H9 (cell line): Measurements from ENCODE around the gene PGM2. TPM values are rescaled to one million over a fixed set of nuclear protein-coding genes. Genes with fewer than 3 reads are reported as not detected.

Experiments used
- DNase-seq: peaks from one replicate; pipeline ENCODE4 v3.0.0-alpha.2; 2017
- H2AFZ ChIP-seq: one replicate; pipeline ENCODE4 v1.6.1; 2013; ENCODE audit warnings: mild to moderate bottlenecking, low read length, control low read depth, moderate library complexity
- H2AK5ac ChIP-seq: 2 replicates; pipeline ENCODE4 v1.6.1; 2013; ENCODE audit warnings: low read length, control low read depth, mixed read lengths; ENCODE audit not compliant: insufficient read length
- H2BK120ac ChIP-seq: one replicate; pipeline ENCODE4 v1.6.1; 2013; ENCODE audit warnings: low read depth, mild to moderate bottlenecking, low read length, control low read depth, inconsistent platforms; ENCODE audit not compliant: poor library complexity, severe bottlenecking
- H2BK12ac ChIP-seq: 2 replicates; pipeline ENCODE4 v1.6.1; 2013; ENCODE audit warnings: low read length, control low read depth, mixed read lengths, low read depth; ENCODE audit not compliant: insufficient read length
- H2BK15ac ChIP-seq: 2 replicates; pipeline ENCODE4 v1.6.1; 2013; ENCODE audit warnings: low read depth, low read length, control low read depth
- H2BK20ac ChIP-seq: one replicate; pipeline ENCODE4 v1.6.1; 2013; ENCODE audit warnings: low read depth, mild to moderate bottlenecking, low read length, control low read depth, inconsistent platforms; ENCODE audit not compliant: poor library complexity, severe bottlenecking
- H2BK5ac ChIP-seq: 2 replicates; pipeline ENCODE4 v1.6.1; 2013; ENCODE audit warnings: low read length, control low read depth, mixed read lengths; ENCODE audit not compliant: insufficient read length
- H3K14ac ChIP-seq: 2 replicates; pipeline ENCODE4 v1.6.1; 2013; ENCODE audit warnings: low read length, control low read depth; ENCODE audit not compliant: insufficient read depth
- H3K18ac ChIP-seq: 2 replicates; pipeline ENCODE4 v1.6.1; 2013; ENCODE audit warnings: low read depth, mild to moderate bottlenecking, mixed read lengths, low read length, control low read depth; ENCODE audit not compliant: insufficient read length
- H3K23ac ChIP-seq: 2 replicates; pipeline ENCODE4 v1.6.1; 2013; ENCODE audit warnings: low read length, control low read depth, mixed read lengths, low read depth; ENCODE audit not compliant: insufficient read length
- H3K23me2 ChIP-seq: 2 replicates; pipeline ENCODE4 v1.6.1; 2013; ENCODE audit warnings: low read depth, mild to moderate bottlenecking, mixed read lengths, low read length, control low read depth; ENCODE audit not compliant: insufficient read length, poor library complexity, severe bottlenecking
- H3K27ac ChIP-seq: 2 replicates; pipeline ENCODE4 v1.5.1; 2013; ENCODE audit warnings: low read length, control low read depth, mixed read lengths, low read depth; ENCODE audit not compliant: insufficient read length
- H3K27me3 ChIP-seq: 2 replicates; pipeline ENCODE4 v1.6.1; 2013; ENCODE audit warnings: low read length, control low read depth, inconsistent platforms; ENCODE audit not compliant: insufficient read depth
- H3K4ac ChIP-seq: 2 replicates; pipeline ENCODE4 v1.6.1; 2013; ENCODE audit warnings: low read depth, mild to moderate bottlenecking, control low read depth, inconsistent platforms, low read length, moderate library complexity
- H3K4me1 ChIP-seq: 2 replicates; pipeline ENCODE4 v1.6.1; 2013; ENCODE audit warnings: low read length, control low read depth, inconsistent platforms; ENCODE audit not compliant: insufficient read depth
- H3K4me2 ChIP-seq: 2 replicates; pipeline ENCODE4 v1.6.1; 2013; ENCODE audit warnings: low read length, control low read depth, mixed read lengths; ENCODE audit not compliant: insufficient read length, insufficient read depth
- H3K56ac ChIP-seq: 2 replicates; pipeline ENCODE4 v1.6.1; 2013; ENCODE audit warnings: low read depth, mild to moderate bottlenecking, mixed read lengths, low read length, control low read depth; ENCODE audit not compliant: insufficient read length
- H3K79me1 ChIP-seq: 2 replicates; pipeline ENCODE4 v1.6.1; 2013; ENCODE audit warnings: low read depth, mild to moderate bottlenecking, moderate library complexity, low read length, control low read depth, inconsistent platforms; ENCODE audit not compliant: insufficient read depth, poor library complexity, severe bottlenecking
- H3K79me2 ChIP-seq: 2 replicates; pipeline ENCODE4 v1.6.1; 2013; ENCODE audit warnings: low read length, control low read depth, inconsistent platforms; ENCODE audit not compliant: insufficient read depth
- H3K9ac ChIP-seq: 2 replicates; pipeline ENCODE4 v1.6.1; 2013; ENCODE audit warnings: low read length, control low read depth, mixed read lengths; ENCODE audit not compliant: insufficient read length; ENCODE audit errors: extremely low read depth
- H3K9me3 ChIP-seq: one replicate; pipeline ENCODE4 v1.6.1; 2013; ENCODE audit warnings: low read depth, low read length, inconsistent platforms; ENCODE audit not compliant: control insufficient read depth
- H3T11ph ChIP-seq: one replicate; pipeline ENCODE4 v1.6.1; 2013; ENCODE audit warnings: mild to moderate bottlenecking, low read length, control low read depth, inconsistent platforms
- H4K20me1 ChIP-seq: one replicate; pipeline ENCODE4 v1.6.1; 2013; ENCODE audit not compliant: control insufficient read depth, insufficient read length, insufficient read depth
- H4K5ac ChIP-seq: 2 replicates; pipeline ENCODE4 v1.6.1; 2013; ENCODE audit warnings: low read depth, mild to moderate bottlenecking, mixed read lengths, low read length, control low read depth; ENCODE audit not compliant: insufficient read length
- H4K8ac ChIP-seq: replicated peaks from 2 replicates; pipeline ENCODE4 v1.6.1; 2013; ENCODE audit warnings: low read length, control low read depth, mixed read lengths, low read depth; ENCODE audit not compliant: insufficient read length
- H4K91ac ChIP-seq: 2 replicates; pipeline ENCODE4 v1.6.1; 2013; ENCODE audit warnings: low read depth, mild to moderate bottlenecking, moderate library complexity, mixed read lengths, low read length, control low read depth; ENCODE audit not compliant: insufficient read length
- H3K27ac Mint-ChIP-seq, 3 experiments: 2 replicates in 2 of 3; 3 replicates in 1 of 3; pipeline ENCODE4 v1.8.0; 2020 to 2021; ENCODE audit warnings: mixed read lengths in 3 of 3, mild to moderate bottlenecking in 1 of 3, moderate library complexity in 1 of 3
- H3K27me3 Mint-ChIP-seq: 2 replicates; pipeline ENCODE4 v1.8.0; 2021; ENCODE audit warnings: low read depth, mild to moderate bottlenecking, moderate library complexity, mixed read lengths
- H3K36me3 Mint-ChIP-seq, 3 experiments: 2 replicates in 2 of 3; 3 replicates in 1 of 3; pipeline ENCODE4 v1.8.0; 2020 to 2021; ENCODE audit warnings: low read depth in 3 of 3, mixed read lengths in 3 of 3; ENCODE audit not compliant: insufficient read depth in 1 of 3
- H3K4me1 Mint-ChIP-seq, 2 experiments: 2 replicates each; pipeline ENCODE4 v1.8.0; 2020; ENCODE audit warnings: mixed read lengths in 2 of 2
- H3K4me3 Mint-ChIP-seq, 2 experiments: 2 replicates in 1 of 2; 3 replicates in 1 of 2; pipeline ENCODE4 v1.8.0; 2020 to 2021; ENCODE audit warnings: mild to moderate bottlenecking in 2 of 2, mixed read lengths in 2 of 2, moderate library complexity in 1 of 2
- H3K9me3 Mint-ChIP-seq, 2 experiments: 2 replicates in 1 of 2; 3 replicates in 1 of 2; pipeline ENCODE4 v1.8.0; 2020; ENCODE audit warnings: mild to moderate bottlenecking in 2 of 2, mixed read lengths in 2 of 2, moderate library complexity in 1 of 2
- CTCF ChIP-seq: fragments of 200-600 bp; sonication (generic); conservative IDR thresholded peaks from 3 replicates; pipeline ENCODE4 v1.8.0; 2021; ENCODE audit warnings: antibody characterized with exemption, mild to moderate bottlenecking
- WGBS: extraction: QIAGEN DNeasy Blood & Tissue Kit; methylation state at CpG from one replicate; pipeline ENCODE4 v1.1.7; 2013; ENCODE audit warnings: missing lambda C conversion rate, low lambda C conversion rate, mixed read lengths; ENCODE audit not compliant: insufficient read length; ENCODE audit errors: extremely low coverage; 5-methylcytosine and 5-hydroxymethylcytosine counted together
- total RNA-seq: library from RNA; stranded (reverse); gene quantifications from 2 replicates; pipeline ENCODE4 v1.2.1, GENCODE V29; 2021

The PGM2 gene
- total RNA-seq, 1 experiment from 2014 or later = 26.6 TPM

DNA sequence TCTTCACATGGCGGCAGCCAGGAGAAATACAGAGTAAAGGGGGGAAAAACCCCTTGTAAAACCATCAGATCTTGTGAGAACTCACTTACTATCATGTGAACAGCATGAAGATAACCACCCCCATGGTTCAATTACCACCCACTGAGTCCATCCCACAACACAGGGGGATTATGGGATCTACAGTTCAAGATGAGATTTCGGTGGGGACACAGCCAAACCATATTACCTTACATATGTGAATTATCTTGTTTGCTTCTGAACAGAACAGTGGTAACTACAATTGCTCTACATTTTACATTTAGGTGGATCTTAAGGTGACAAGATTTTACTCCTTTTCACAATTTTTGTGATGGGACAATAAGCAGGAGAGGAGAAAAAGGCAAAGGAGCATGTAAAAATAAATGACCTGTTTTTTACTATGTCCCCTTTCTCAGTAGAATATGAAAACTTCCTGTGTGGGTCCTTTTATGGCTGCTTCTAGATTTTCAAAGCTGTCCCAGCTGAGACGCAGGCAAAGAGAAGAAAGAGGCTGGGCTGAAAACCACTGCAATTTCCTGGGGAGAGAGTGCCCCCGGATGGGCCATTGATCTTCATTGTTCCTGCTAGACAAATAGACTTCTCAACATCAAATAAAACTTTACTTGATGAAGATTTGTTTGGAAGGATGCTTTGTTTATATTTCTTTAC, 45.9 kb upstream of the PGM2 start:
- Mint-ChIP-seq H3K27me3 (peaks cover 3% of the 10 kb centered on the region; the same call in 1 of the 2 replicates), H3K9me3 (peaks cover 0 to 2% of the 10 kb centered on the region in 2 experiments; a peak in 1 of 5 replicates), H3K36me3 (no peaks in the 10 kb centered on the region; a peak in 1 of 7 replicates), H3K4me1 (peaks cover 8 to 10% of the 10 kb centered on the region in 2 experiments), H3K27ac (no peak overlapping the region), H3K4me3 (no peak overlapping the region)
- Histone ChIP-seq H2BK12ac (no peak overlapping the region), H3K79me2 (no peaks in the 10 kb centered on the region), H3K79me1 (no peaks in the 10 kb centered on the region), H2BK120ac (no peak overlapping the region), H3K23me2 (no peaks in the 10 kb centered on the region), H4K91ac (no peak overlapping the region), H3K27me3 (no peaks in the 10 kb centered on the region), H3K4me2 (no peak overlapping the region), H2BK5ac (no peak overlapping the region), H3K14ac (no peak overlapping the region), H2AFZ (no peak overlapping the region), H3K23ac (no peak overlapping the region), H2AK5ac (no peak overlapping the region), H2BK15ac (no peak overlapping the region), H3K9me3 (no peaks in the 10 kb centered on the region), H4K8ac (no peak overlapping the region), H3K18ac (no peak overlapping the region), H3T11ph (no peak overlapping the region), H2BK20ac (no peak overlapping the region), H3K56ac (no peak overlapping the region), H3K9ac (no peak overlapping the region), H4K20me1 (no peaks in the 10 kb centered on the region), H3K4ac (no peak overlapping the region), H4K5ac (no peak overlapping the region), H3K4me1 (no peaks in the 10 kb centered on the region), H3K27ac (no peak overlapping the region)
- TF ChIP-seq CTCF = no peak
- WGBS = no CpG with 5 or more reads among the region's 4 CpGs
- DNase-seq = no peak
